Measurements from ENCODE around the gene GH2.

DNA sequence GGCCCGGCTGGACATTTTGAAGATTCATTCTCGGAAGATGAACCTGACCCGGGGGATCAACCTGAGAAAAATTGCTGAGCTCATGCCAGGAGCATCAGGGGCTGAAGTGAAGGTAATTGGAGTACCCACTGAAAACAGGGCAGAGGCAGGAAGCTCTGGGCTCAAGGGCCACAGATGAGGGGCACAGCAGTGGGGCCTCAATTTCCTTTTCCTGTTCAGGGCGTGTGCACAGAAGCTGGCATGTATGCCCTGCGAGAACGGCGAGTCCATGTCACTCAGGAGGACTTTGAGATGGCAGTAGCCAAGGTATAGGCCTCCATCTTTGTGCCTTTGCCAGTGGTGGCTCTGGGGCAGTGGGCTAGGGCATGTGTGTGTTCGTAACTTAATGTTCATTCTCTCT, 50.2 kb downstream of the GH2 start:
- TF ChIP-seq, protein P1, sequence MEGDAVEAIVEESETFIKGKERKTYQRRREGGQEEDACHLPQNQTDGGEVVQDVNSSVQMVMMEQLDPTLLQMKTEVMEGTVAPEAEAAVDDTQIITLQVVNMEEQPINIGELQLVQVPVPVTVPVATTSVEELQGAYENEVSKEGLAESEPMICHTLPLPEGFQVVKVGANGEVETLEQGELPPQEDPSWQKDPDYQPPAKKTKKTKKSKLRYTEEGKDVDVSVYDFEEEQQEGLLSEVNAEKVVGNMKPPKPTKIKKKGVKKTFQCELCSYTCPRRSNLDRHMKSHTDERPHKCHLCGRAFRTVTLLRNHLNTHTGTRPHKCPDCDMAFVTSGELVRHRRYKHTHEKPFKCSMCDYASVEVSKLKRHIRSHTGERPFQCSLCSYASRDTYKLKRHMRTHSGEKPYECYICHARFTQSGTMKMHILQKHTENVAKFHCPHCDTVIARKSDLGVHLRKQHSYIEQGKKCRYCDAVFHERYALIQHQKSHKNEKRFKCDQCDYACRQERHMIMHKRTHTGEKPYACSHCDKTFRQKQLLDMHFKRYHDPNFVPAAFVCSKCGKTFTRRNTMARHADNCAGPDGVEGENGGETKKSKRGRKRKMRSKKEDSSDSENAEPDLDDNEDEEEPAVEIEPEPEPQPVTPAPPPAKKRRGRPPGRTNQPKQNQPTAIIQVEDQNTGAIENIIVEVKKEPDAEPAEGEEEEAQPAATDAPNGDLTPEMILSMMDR (IDR thresholded peaks at IDR 0.05; ENCODE audit: low read depth, low read length, missing input control), result no peak
- TF ChIP-seq YY1 (IDR thresholded peaks at IDR 0.05), result no peak
- TF ChIP-seq, protein P2, sequence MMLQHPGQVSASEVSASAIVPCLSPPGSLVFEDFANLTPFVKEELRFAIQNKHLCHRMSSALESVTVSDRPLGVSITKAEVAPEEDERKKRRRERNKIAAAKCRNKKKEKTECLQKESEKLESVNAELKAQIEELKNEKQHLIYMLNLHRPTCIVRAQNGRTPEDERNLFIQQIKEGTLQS (IDR thresholded peaks at IDR 0.05), result no peak
- TF ChIP-seq, protein P3, sequence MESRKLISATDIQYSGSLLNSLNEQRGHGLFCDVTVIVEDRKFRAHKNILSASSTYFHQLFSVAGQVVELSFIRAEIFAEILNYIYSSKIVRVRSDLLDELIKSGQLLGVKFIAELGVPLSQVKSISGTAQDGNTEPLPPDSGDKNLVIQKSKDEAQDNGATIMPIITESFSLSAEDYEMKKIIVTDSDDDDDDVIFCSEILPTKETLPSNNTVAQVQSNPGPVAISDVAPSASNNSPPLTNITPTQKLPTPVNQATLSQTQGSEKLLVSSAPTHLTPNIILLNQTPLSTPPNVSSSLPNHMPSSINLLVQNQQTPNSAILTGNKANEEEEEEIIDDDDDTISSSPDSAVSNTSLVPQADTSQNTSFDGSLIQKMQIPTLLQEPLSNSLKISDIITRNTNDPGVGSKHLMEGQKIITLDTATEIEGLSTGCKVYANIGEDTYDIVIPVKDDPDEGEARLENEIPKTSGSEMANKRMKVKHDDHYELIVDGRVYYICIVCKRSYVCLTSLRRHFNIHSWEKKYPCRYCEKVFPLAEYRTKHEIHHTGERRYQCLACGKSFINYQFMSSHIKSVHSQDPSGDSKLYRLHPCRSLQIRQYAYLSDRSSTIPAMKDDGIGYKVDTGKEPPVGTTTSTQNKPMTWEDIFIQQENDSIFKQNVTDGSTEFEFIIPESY (IDR thresholded peaks at IDR 0.05), result no peak

All from liver (tissue), 3 donors.